Testis (tissue), 3 donors: ENCODE results near the gene ATP6V1E1. TPM values are rescaled to one million over a fixed set of nuclear protein-coding genes. Genes with fewer than 3 reads are reported as not detected.

Experiments
- DNase-seq: peaks from one replicate; pipeline ENCODE4 v3.0.0-alpha.2; 2019
- H3K27ac ChIP-seq, 2 donors: fragments of 200-600 bp; sonication (generic); one replicate each; pipeline ENCODE4 v1.5.1; 2019
- H3K27me3 ChIP-seq: fragments of 200-600 bp; sonication (generic); one replicate; pipeline ENCODE4 v1.5.1; 2019
- H3K36me3 ChIP-seq: fragments of 200-600 bp; sonication (generic); one replicate; pipeline ENCODE4 v1.5.1; 2017; ENCODE audit warnings: low read depth; ENCODE audit errors: missing control alignments
- H3K4me1 ChIP-seq: fragments of 200-600 bp; sonication (generic); one replicate; pipeline ENCODE4 v1.5.1; 2019
- H3K4me3 ChIP-seq, 2 donors: fragments of 200-600 bp; sonication (generic); one replicate each; pipeline ENCODE4 v1.5.1; 2017 to 2019
- H3K9me3 ChIP-seq: fragments of 200-600 bp; sonication (generic); one replicate; pipeline ENCODE4 v1.5.1; 2017
- CTCF ChIP-seq, 3 experiments: fragments of 450-650 bp in 2 of 3; fragments of 200-600 bp in 1 of 3; sonication (generic) in 1 of 3; IDR thresholded peaks; one replicate each; pipeline ENCODE4 v1.5.1; 2016 to 2019; ENCODE audit warnings: antibody characterized with exemption in 3 of 3, mild to moderate bottlenecking in 2 of 3, moderate library complexity in 1 of 3
- POLR2A ChIP-seq: fragments of 450-650 bp; IDR thresholded peaks from one replicate; pipeline ENCODE4 v1.6.1; 2017; ENCODE audit warnings: antibody characterized with exemption, mild to moderate bottlenecking, moderate library complexity
- WGBS, 2 donors: methylation state at CpG; one replicate each; pipeline ENCODE4 v1.1.5; 2018; 5-methylcytosine and 5-hydroxymethylcytosine counted together
- intact Hi-C: fragments of 100-400 bp; cut with DNase I; formaldehyde crosslinking; loops from one replicate; pipeline ENCODE4 v1.15.1; 2023; ENCODE audit warnings: low total_unique reads
- polyA plus RNA-seq: library from polyadenylated mRNA; stranded (reverse); fragments of 350-450 nt; fragmentation: Illumina TruSeq; extraction: RNeasy Lipid Tissue Mini Kit (QIAGEN cat#74804); gene quantifications from one replicate; pipeline ENCODE4 v1.2.3, GENCODE V29; 2014; ENCODE audit warnings: low read depth, low replicate concordance; ENCODE audit not compliant: insufficient read depth
- total RNA-seq, 2 donors: library from RNA; depleted of rRNA; stranded (reverse); fragments of >200 nt; gene quantifications; one replicate each; pipeline ENCODE4 v1.2.3, GENCODE V29; 2016

ATP6V1E1 gene
- total and polyA plus RNA-seq, 3 donors from 2014 or later, result 130 to 160 (median 146) TPM

GRCh38 chr22:17606496-17606895 is 22.1 kb downstream of the ATP6V1E1 start:
- DNase-seq, result no peak
- no peaks in the 10 kb centered on the region for H3K36me3 ChIP-seq
- TF ChIP-seq CTCF (IDR thresholded peaks at IDR 0.05) (no peak), POLR2A (no peak)
- intact Hi-C loops, result no loop called here
- no peak overlapping the region for H3K4me3 ChIP-seq
- peaks cover 17% of the 10 kb centered on the region for H3K4me1 ChIP-seq
- no peak overlapping the region for H3K27ac ChIP-seq
- no peaks in the 10 kb centered on the region for H3K9me3 ChIP-seq
- H3K27me3 ChIP-seq, result no peaks in the 10 kb centered on the region
- 54 to 72% methylated on average over 5 of the region's 5 CpGs for WGBS, 2 donors

- H3K27me3 ChIP-seq, result no peaks in the 10 kb centered on the region
- WGBS, 2 donors, result 81 to 95% methylated on average over 4 of the region's 4 CpGs
- intact Hi-C loops, result no loop called here
- no peak overlapping the region for H3K27ac ChIP-seq
- no peaks in the 10 kb centered on the region for H3K36me3 ChIP-seq
- H3K4me1 ChIP-seq, result peaks cover 8% of the 10 kb centered on the region
- H3K4me3 ChIP-seq, result no peak overlapping the region
- TF ChIP-seq CTCF (IDR thresholded peaks at IDR 0.05), result no peak
- no peak for TF ChIP-seq POLR2A
- no peaks in the 10 kb centered on the region for H3K9me3 ChIP-seq
- no peak for DNase-seq
These were observed 24.9 kb downstream of the ATP6V1E1 start for GRCh38 chr22:17603668-17604067.

GRCh38 chr22:17601031-17601430 is 27.5 kb downstream of the ATP6V1E1 start:
- WGBS, 2 donors, result 68 to 73% methylated on average over 3 of the region's 3 CpGs
- no peak overlapping the region for H3K27ac ChIP-seq

GRCh38 chr22:17598318-17598717 is 30.2 kb downstream of the ATP6V1E1 start:
- Histone ChIP-seq H3K36me3 (no peaks in the 10 kb centered on the region), H3K27me3 (no peaks in the 10 kb centered on the region), H3K4me3 (no peak overlapping the region), H3K27ac (no peak overlapping the region), H3K9me3 (no peaks in the 10 kb centered on the region), H3K4me1 (no peaks in the 10 kb centered on the region)
- 97 to 98% methylated on average over 4 of the region's 4 CpGs for WGBS, 2 donors
- TF ChIP-seq CTCF (IDR thresholded peaks at IDR 0.05) (no peak), POLR2A (no peak)
- intact Hi-C loops, result no loop called here
- DNase-seq, result no peak

More at GRCh38 chr22:17601031-17601430, 27.5 kb downstream of the ATP6V1E1 start:
- H3K27me3 ChIP-seq, result no peaks in the 10 kb centered on the region
- intact Hi-C loops, result no loop called here
- no peaks in the 10 kb centered on the region for H3K4me1 ChIP-seq
- no peak overlapping the region for H3K4me3 ChIP-seq
- TF ChIP-seq CTCF (IDR thresholded peaks at IDR 0.05) (no peak), POLR2A (no peak)
- DNase-seq, result no peak
- H3K36me3 ChIP-seq, result no peaks in the 10 kb centered on the region
- H3K9me3 ChIP-seq, result no peaks in the 10 kb centered on the region

- intact Hi-C loops, result no loop called here
- no peaks in the 10 kb centered on the region for H3K4me1 ChIP-seq
- H3K27ac ChIP-seq, result no peak overlapping the region
- no peak overlapping the region for H3K4me3 ChIP-seq
- no peak for TF ChIP-seq POLR2A
- no peak for TF ChIP-seq CTCF (IDR thresholded peaks at IDR 0.05)
- DNase-seq, result no peak
- no peaks in the 10 kb centered on the region for H3K9me3 ChIP-seq
- 95 to 97% methylated on average over 2 of the region's 2 CpGs for WGBS, 2 donors
- no peaks in the 10 kb centered on the region for H3K36me3 ChIP-seq
- no peaks in the 10 kb centered on the region for H3K27me3 ChIP-seq
These were observed 31.3 kb downstream of the ATP6V1E1 start for GRCh38 chr22:17597217-17597616.
